GM23248 (cell line): Measurements from ENCODE around the gene PGK1. TPM values are rescaled to one million over a fixed set of nuclear protein-coding genes. Genes with fewer than 3 reads are reported as not detected.
"Not testable (repeated sequence)": the region's sequence is repeated elsewhere in the genome, so short reads cannot be mapped to it uniquely, and the experiment has no call there.

Source experiments
- DNase-seq: peaks from one replicate; pipeline ENCODE4 v3.0.0-alpha.2; 2015
- H2AFZ ChIP-seq: fragments of 200-600 bp; sonication (generic); 2 replicates; pipeline ENCODE4 v1.6.1; 2016; ENCODE audit warnings: antibody characterized with exemption
- H3F3A ChIP-seq: fragments of 200-600 bp; sonication (generic); 2 replicates; pipeline ENCODE4 v1.6.1; 2016; ENCODE audit warnings: mild to moderate bottlenecking, antibody characterized with exemption, mixed run types; ENCODE audit not compliant: insufficient read depth
- H3K27ac ChIP-seq: fragments of 200-600 bp; sonication (generic); 2 replicates; pipeline ENCODE4 v1.5.1; 2016; ENCODE audit warnings: mild to moderate bottlenecking
- H3K27me3 ChIP-seq: fragments of 200-600 bp; sonication (generic); replicated peaks from 2 replicates; pipeline ENCODE4 v1.6.1; 2016; ENCODE audit warnings: mild to moderate bottlenecking; ENCODE audit not compliant: insufficient read depth
- H3K36me3 ChIP-seq: fragments of 200-600 bp; sonication (generic); 2 replicates; pipeline ENCODE4 v1.6.1; 2016; ENCODE audit warnings: low read depth, mild to moderate bottlenecking
- H3K4me1 ChIP-seq: fragments of 200-600 bp; sonication (generic); 2 replicates; pipeline ENCODE4 v1.6.1; 2016; ENCODE audit warnings: mild to moderate bottlenecking; ENCODE audit not compliant: insufficient read depth
- H3K4me2 ChIP-seq: fragments of 200-600 bp; sonication (generic); one replicate; pipeline ENCODE4 v1.6.1; 2016; ENCODE audit warnings: mild to moderate bottlenecking; ENCODE audit not compliant: unreplicated experiment
- H3K4me3 ChIP-seq: fragments of 200-600 bp; sonication (generic); 2 replicates; pipeline ENCODE4 v1.5.1; 2016; ENCODE audit warnings: mild to moderate bottlenecking
- H3K79me2 ChIP-seq: fragments of 200-600 bp; sonication (generic); 2 replicates; pipeline ENCODE4 v1.6.1; 2016; ENCODE audit warnings: mild to moderate bottlenecking; ENCODE audit not compliant: insufficient read depth
- H3K9ac ChIP-seq: fragments of 200-600 bp; sonication (generic); 2 replicates; pipeline ENCODE4 v1.6.1; 2016; ENCODE audit warnings: mild to moderate bottlenecking
- H3K9me2 ChIP-seq: fragments of 200-600 bp; sonication (generic); 2 replicates; pipeline ENCODE4 v1.6.1; 2016; ENCODE audit warnings: mixed run types, mild to moderate bottlenecking, moderate library complexity; ENCODE audit not compliant: insufficient read depth
- H3K9me3 ChIP-seq: fragments of 200-600 bp; sonication (generic); one replicate; pipeline ENCODE4 v1.6.1; 2017; ENCODE audit warnings: low read depth
- H4K20me1 ChIP-seq: fragments of 200-600 bp; sonication (generic); 2 replicates; pipeline ENCODE4 v1.6.0; 2016; ENCODE audit not compliant: insufficient read depth
- EZH2 ChIP-seq: fragments of 200-600 bp; sonication (generic); IDR thresholded peaks from 2 replicates; pipeline ENCODE4 v1.6.1; 2018; ENCODE audit warnings: antibody characterized with exemption, mild to moderate bottlenecking; ENCODE audit not compliant: insufficient read depth, poor library complexity, severe bottlenecking
- EZH2phosphoT487 ChIP-seq: fragments of 200-600 bp; sonication (generic); IDR thresholded peaks from 2 replicates; pipeline ENCODE4 v1.6.1; 2018; ENCODE audit warnings: antibody characterized with exemption, moderate library complexity, mild to moderate bottlenecking, low read depth; ENCODE audit not compliant: insufficient read depth
- WGBS, 2 experiments: methylation state at CpG; one replicate each; pipeline ENCODE4 v1.1.6; 2015 to 2017; ENCODE audit warnings: low lambda C conversion rate in 2 of 2, low coverage in 1 of 2; ENCODE audit errors: missing lambda C conversion rate in 2 of 2; 5-methylcytosine and 5-hydroxymethylcytosine counted together
- in situ Hi-C: fragments of 300-500 bp; cut with MboI; formaldehyde crosslinking; loops from 2 replicates; pipeline ENCODE4 v1.15.0; 2020
- polyA plus RNA-seq: library from polyadenylated mRNA; unstranded; fragments of >200 nt; fragmentation: Nextera tagmentation; extraction: Ambion mirVana; gene quantifications from 2 replicates; pipeline ENCODE4 v1.2.1, GENCODE V29; 2016
- total RNA-seq: library from RNA; depleted of rRNA; stranded (reverse); fragments of >200 nt; shearing (Covaris generic); gene quantifications from 2 replicates; pipeline ENCODE4 v1.2.3, GENCODE V29; 2014

PGK1 gene
- total and polyA plus RNA-seq, 2 experiments from 2014 or later: 644 to 749 TPM

GRCh38 chrX:78125148-78125547, 21.1 kb downstream of the PGK1 start:
- no peak overlapping the region for H3K27ac ChIP-seq
- H3K27me3 ChIP-seq: no peaks in the 10 kb centered on the region
- no peak for DNase-seq
- H3K36me3 ChIP-seq: peaks cover 78% of the 10 kb centered on the region
- H2AFZ ChIP-seq: no peak overlapping the region
- no peaks in the 10 kb centered on the region for H3K9me3 ChIP-seq
- no peak overlapping the region for H3K9ac ChIP-seq
- no peak overlapping the region for H3K4me2 ChIP-seq
- in situ Hi-C loops: no loop called here
- peaks cover 58% of the 10 kb centered on the region for H3F3A ChIP-seq
- H3K9me2 ChIP-seq: no peaks in the 10 kb centered on the region
- H3K79me2 ChIP-seq: peaks cover 55% of the 10 kb centered on the region
- no peak overlapping the region for H3K4me3 ChIP-seq
- peaks cover 8% of the 10 kb centered on the region for H4K20me1 ChIP-seq
- TF ChIP-seq EZH2: no peak
- TF ChIP-seq EZH2phosphoT487: no peak
- 88 to 100% methylated on average over 1 of the region's 1 CpG for WGBS, 2 experiments
- peaks cover 8% of the 10 kb centered on the region; the same call in 1 of the 2 replicates for H3K4me1 ChIP-seq

- H3K9me2 ChIP-seq, H3K4me2 ChIP-seq, H3K9me3 ChIP-seq, H2AFZ ChIP-seq, H3K27me3 ChIP-seq, DNase-seq, H3K27ac ChIP-seq, H3K4me1 ChIP-seq, H3K4me3 ChIP-seq, in situ Hi-C loops, H4K20me1 ChIP-seq, H3K9ac ChIP-seq: not testable (repeated sequence)
- peaks cover 61% of the 10 kb centered on the region for H3F3A ChIP-seq
- H3K36me3 ChIP-seq: peaks cover 78% of the 10 kb centered on the region
- peaks cover 51% of the 10 kb centered on the region for H3K79me2 ChIP-seq
These were observed 21.7 kb downstream of the PGK1 start for GRCh38 chrX:78125781-78126180.

GRCh38 chrX:78129714-78130113, 25.7 kb downstream of the PGK1 start:
- in situ Hi-C loops: no loop called here
- Histone ChIP-seq H4K20me1 (no peaks in the 10 kb centered on the region), H3K27ac (no peak overlapping the region), H3K79me2 (peaks cover 16% of the 10 kb centered on the region), H3K36me3 (peaks cover 62% of the 10 kb centered on the region), H3K4me3 (no peak overlapping the region), H3K27me3 (no peaks in the 10 kb centered on the region), H3K4me2 (no peak overlapping the region), H3K9me2 (no peaks in the 10 kb centered on the region), H2AFZ (no peak overlapping the region), H3F3A (peaks cover 63% of the 10 kb centered on the region), H3K9ac (no peak overlapping the region), H3K4me1 (no peaks in the 10 kb centered on the region), H3K9me3 (no peaks in the 10 kb centered on the region)
- no peak for DNase-seq
- TF ChIP-seq EZH2phosphoT487 (no peak), EZH2 (no peak)

DNA sequence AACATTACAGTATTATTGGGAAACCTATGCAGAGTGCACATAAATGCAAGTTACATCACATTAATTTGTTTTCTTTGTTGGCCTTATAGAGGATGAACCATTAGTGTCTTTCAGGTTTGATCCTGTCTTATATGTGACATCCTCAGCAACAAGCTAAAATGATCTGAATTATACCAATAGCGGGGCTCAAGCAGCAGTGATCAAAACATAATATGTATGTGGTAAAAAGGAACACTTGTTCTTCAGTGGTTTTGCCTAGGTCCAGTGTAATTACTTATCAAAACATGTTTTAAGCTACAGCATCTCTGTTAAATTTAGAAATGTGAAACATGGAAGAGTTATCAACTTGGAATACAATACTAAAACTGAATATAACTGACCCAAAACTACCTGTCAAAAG, 26.3 kb downstream of the PGK1 start:
- no peak for DNase-seq
- H3K9me2 ChIP-seq: no peaks in the 10 kb centered on the region
- in situ Hi-C loops: no loop called here
- no peaks in the 10 kb centered on the region for H4K20me1 ChIP-seq
- H2AFZ ChIP-seq: no peak overlapping the region
- H3K36me3 ChIP-seq: peaks cover 55% of the 10 kb centered on the region
- peaks cover 10% of the 10 kb centered on the region; the same call in 1 of the 2 replicates for H3K79me2 ChIP-seq
- H3K4me2 ChIP-seq: no peak overlapping the region
- TF ChIP-seq EZH2 (no peak), EZH2phosphoT487 (no peak)
- no peaks in the 10 kb centered on the region for H3K9me3 ChIP-seq
- H3K4me1 ChIP-seq: no peaks in the 10 kb centered on the region
- 100% methylated on average over 1 of the region's 1 CpG for WGBS, 2 experiments
- H3K4me3 ChIP-seq: no peak overlapping the region
- no peak overlapping the region for H3K9ac ChIP-seq
- H3K27ac ChIP-seq: no peak overlapping the region
- peaks cover 63% of the 10 kb centered on the region for H3F3A ChIP-seq
- H3K27me3 ChIP-seq: no peaks in the 10 kb centered on the region

DNA sequence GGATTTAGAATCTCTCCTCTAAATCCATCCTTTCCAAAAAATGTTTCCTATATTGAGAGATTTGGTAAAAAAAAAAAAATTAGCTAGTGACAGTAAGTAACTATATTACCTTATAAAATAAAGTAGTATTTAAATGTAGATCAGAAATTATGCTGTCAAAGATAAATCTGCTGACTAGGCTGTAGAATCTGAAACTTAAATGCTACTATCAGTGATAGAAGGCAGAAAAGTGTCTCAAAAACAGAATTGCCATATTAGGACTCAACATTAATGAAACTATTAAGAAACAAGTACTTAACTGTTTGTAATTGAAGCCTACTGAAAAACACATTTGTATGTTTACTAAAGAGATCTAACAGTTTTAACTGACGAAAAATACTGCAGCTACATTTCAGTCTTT, 27.1 kb downstream of the PGK1 start:
- no peaks in the 10 kb centered on the region for H3K9me2 ChIP-seq
- peaks cover 51% of the 10 kb centered on the region for H3K36me3 ChIP-seq
- no peaks in the 10 kb centered on the region for H3K4me1 ChIP-seq
- in situ Hi-C loops: no loop called here
- peaks cover 10% of the 10 kb centered on the region; the same call in 1 of the 2 replicates for H3K79me2 ChIP-seq
- H3K27ac ChIP-seq: no peak overlapping the region
- H3K9me3 ChIP-seq: no peaks in the 10 kb centered on the region
- no peaks in the 10 kb centered on the region for H3K27me3 ChIP-seq
- DNase-seq: no peak
- no peak overlapping the region for H2AFZ ChIP-seq
- H3K9ac ChIP-seq: no peak overlapping the region
- H3K4me3 ChIP-seq: no peak overlapping the region
- H3F3A ChIP-seq: peaks cover 70% of the 10 kb centered on the region
- TF ChIP-seq EZH2: no peak
- no peak for TF ChIP-seq EZH2phosphoT487
- H4K20me1 ChIP-seq: no peaks in the 10 kb centered on the region
- WGBS, 2 experiments: 39 to 57% methylated on average over 1 of the region's 1 CpG
- H3K4me2 ChIP-seq: no peak overlapping the region
